Pancreas (tissue), 10 donors: ENCODE results near the gene SLC6A5. TPM values are rescaled to one million over a fixed set of nuclear protein-coding genes. Genes with fewer than 3 reads are reported as not detected.

Experiments
- ATAC-seq, 4 donors: fragments of 200-7000 bp; cut with Tn5 transposase; one replicate each; pipeline versions ENCODE4 v1.8.0 to v1.9.1; 2020; ENCODE audit warnings: mild to moderate bottlenecking in 4 of 4, moderate library complexity in 4 of 4
- DNase-seq, 6 donors: peaks; one replicate each; pipeline ENCODE4 v3.0.0-alpha.2; 2020
- FAIRE-seq: peaks from 2 replicates; lab custom pipeline; 2012; peaks lifted over from hg19 to GRCh38; lab: Jason Lieb, UNC
- H3K27ac ChIP-seq, 4 donors: fragments of 200-600 bp; sonication (generic); 1 replicate in 3 of 4; 2 replicates in 1 of 4; pipeline versions ENCODE4 v1.5.0 to v1.8.0; 2020
- H3K27me3 ChIP-seq, 4 donors: fragments of 200-600 bp; one replicate each; pipeline ENCODE4 v1.8.0; 2021
- H3K36me3 ChIP-seq, 3 donors: fragments of 200-600 bp; sonication (generic) in 1 of 3; one replicate each; pipeline versions ENCODE4 v1.5.0 to v1.8.0; 2020 to 2021
- H3K4me1 ChIP-seq, 3 donors: fragments of 200-600 bp; one replicate each; pipeline ENCODE4 v1.8.0; 2021
- H3K4me3 ChIP-seq, 4 donors: fragments of 200-600 bp; sonication (generic) in 2 of 4; one replicate each; pipeline versions ENCODE4 v1.5.0 to v1.8.0; 2020 to 2021
- H3K9me3 ChIP-seq, 4 donors: fragments of 200-600 bp; one replicate each; pipeline ENCODE4 v1.8.0; 2021
- CTCF ChIP-seq, 4 donors: fragments of 200-600 bp; sonication (generic) in 3 of 4; IDR thresholded peaks; one replicate each; pipeline versions ENCODE4 v1.5.0 to v1.8.0; 2021; ENCODE audit warnings: antibody characterized with exemption in 4 of 4
- WGBS, 2 donors: extraction: QIAGEN DNeasy Blood & Tissue Kit; methylation state at CpG; one replicate each; pipeline ENCODE4 v1.1.7; 2013; 5-methylcytosine and 5-hydroxymethylcytosine counted together
- intact Hi-C, 3 donors: fragments of 100-400 bp; cut with DNase I; formaldehyde crosslinking; loops; one replicate each; pipeline versions ENCODE4 v1.11.1 to v1.14.2; 2022
- polyA plus RNA-seq, 2 donors: library from polyadenylated mRNA; stranded (reverse); fragments of 200-250 nt; gene quantifications; one replicate each; pipeline ENCODE4 v1.2.3, GENCODE V29; 2013
- total RNA-seq, 6 donors: library from RNA; stranded (reverse); fragmentation: NEBNext Ultra II Directional in 4 of 6; extraction: Animal tissue kit (Norgen Biotek cat#: 25700) in 4 of 6; gene quantifications; one replicate each; pipeline versions ENCODE4 v1.2.1 to v1.2.4, GENCODE V29; 2021 to 2023
- donor health status: healthy with polysubstance abuse.
- donor health status: DM: no; HTN: no; CAD: no; lungs with moderate emphysema.
- donor health status: DM: no; HTN: no; CAD: no.
- donor health status: control.
- donor health status: control.
- donor health status: Bipolar disorder and iron deficiency.
- donor health status: DM: yes; HTN: yes; CAD: no.
- donor health status: DM: no; HTN: no; CAD: no.
- donor health status: DM: no; HTN: no; CAD: no.
- donor health status: DM: yes; HTN: yes; CAD: no.

The SLC6A5 gene
- total and polyA plus RNA-seq, 8 donors = not detected

- H3K27me3 ChIP-seq = no peaks in the 10 kb centered on the region
- H3K4me1 ChIP-seq = no peaks in the 10 kb centered on the region
- ATAC-seq (no peak), DNase-seq (no peak), FAIRE-seq (no peak)
- no peaks in the 10 kb centered on the region for H3K36me3 ChIP-seq
- no peak for TF ChIP-seq CTCF (IDR thresholded peaks at IDR 0.05)
- intact Hi-C loops = no loop called here
- no peaks in the 10 kb centered on the region for H3K9me3 ChIP-seq
- no peak overlapping the region for H3K4me3 ChIP-seq
- no peak overlapping the region for H3K27ac ChIP-seq
- WGBS, 2 donors = 73 to 83% methylated on average over 5 of the region's 5 CpGs
Observed at GRCh38 chr11:20634044-20634443, 34.6 kb downstream of the SLC6A5 start.

GRCh38 chr11:20634781-20635180 is 35.4 kb downstream of the SLC6A5 start:
- FAIRE-seq (no peak), ATAC-seq (no peak), DNase-seq (no peak)
- TF ChIP-seq CTCF (IDR thresholded peaks at IDR 0.05) = no peak
- no peak overlapping the region for H3K27ac ChIP-seq
- no peaks in the 10 kb centered on the region for H3K4me1 ChIP-seq
- H3K36me3 ChIP-seq = no peaks in the 10 kb centered on the region
- H3K27me3 ChIP-seq = no peaks in the 10 kb centered on the region
- intact Hi-C loops = no loop called here
- WGBS, 2 donors = 73 to 77% methylated on average over 7 of the region's 7 CpGs
- no peaks in the 10 kb centered on the region for H3K9me3 ChIP-seq
- no peak overlapping the region for H3K4me3 ChIP-seq

GRCh38 chr11:20638074-20638473 is 38.7 kb downstream of the SLC6A5 start:
- no peak for FAIRE-seq
- intact Hi-C loops = no loop called here
- no peak for ATAC-seq
- Histone ChIP-seq H3K36me3 (no peaks in the 10 kb centered on the region), H3K27ac (no peak overlapping the region), H3K27me3 (no peaks in the 10 kb centered on the region), H3K4me1 (no peaks in the 10 kb centered on the region), H3K9me3 (no peaks in the 10 kb centered on the region), H3K4me3 (no peak overlapping the region)
- no peak for DNase-seq
- TF ChIP-seq CTCF (IDR thresholded peaks at IDR 0.05) = no peak
- WGBS, 2 donors = 53% methylated on average over 7 of the region's 7 CpGs

- H3K4me3 ChIP-seq = no peak overlapping the region
- no peaks in the 10 kb centered on the region for H3K9me3 ChIP-seq
- H3K27me3 ChIP-seq = no peaks in the 10 kb centered on the region
- TF ChIP-seq CTCF (IDR thresholded peaks at IDR 0.05) = no peak
- H3K36me3 ChIP-seq = no peaks in the 10 kb centered on the region
- 37 to 42% methylated on average over 3 of the region's 3 CpGs for WGBS, 2 donors
- FAIRE-seq (no peak), DNase-seq (no peak), ATAC-seq (no peak)
- H3K27ac ChIP-seq = no peak overlapping the region
- intact Hi-C loops = no loop called here
- no peaks in the 10 kb centered on the region for H3K4me1 ChIP-seq
Observed at GRCh38 chr11:20639688-20640087, 40.3 kb downstream of the SLC6A5 start.

- Histone ChIP-seq H3K36me3 (no peaks in the 10 kb centered on the region), H3K4me3 (no peak overlapping the region), H3K4me1 (no peaks in the 10 kb centered on the region), H3K27ac (no peak overlapping the region), H3K9me3 (no peaks in the 10 kb centered on the region), H3K27me3 (no peaks in the 10 kb centered on the region)
- ATAC-seq (no peak), FAIRE-seq (no peak), DNase-seq (no peak)
- whole genome bisulfite sequencing, 2 donors = 94 to 100% methylated on average over 2 of the region's 2 CpGs
- intact Hi-C loops = no loop called here
- TF ChIP-seq CTCF (IDR thresholded peaks at IDR 0.05) = no peak
Observed at GRCh38 chr11:20640401-20640800, 41.0 kb downstream of the SLC6A5 start.
